GM23338 (cell line): Measurements from ENCODE around the gene H19. TPM values are rescaled to one million over a fixed set of nuclear protein-coding genes. Genes with fewer than 3 reads are reported as not detected.

Experiments
- ATAC-seq: fragments of 200-7000 bp; cut with Tn5 transposase; 3 replicates; pipeline ENCODE4 v1.9.1; 2020
- DNase-seq: peaks from one replicate; pipeline ENCODE4 v3.0.0-alpha.2; 2015; ENCODE audit warnings: low spot score
- H2AFZ ChIP-seq: fragments of 200-600 bp; sonication (generic); 2 replicates; pipeline ENCODE4 v1.8.0; 2016; ENCODE audit warnings: antibody characterized with exemption, mild to moderate bottlenecking, moderate library complexity
- H3F3A ChIP-seq: fragments of 200-600 bp; sonication (generic); replicated peaks from 2 replicates; pipeline ENCODE4 v1.8.0; 2017; ENCODE audit warnings: antibody characterized with exemption, mixed run types, low read depth
- H3K27ac ChIP-seq: fragments of 200-600 bp; sonication (generic); 2 replicates; pipeline ENCODE4 v1.6.1; 2016; ENCODE audit warnings: low read depth
- H3K27me3 ChIP-seq: fragments of 200-600 bp; sonication (generic); 2 replicates; pipeline ENCODE4 v1.8.0; 2016; ENCODE audit warnings: mild to moderate bottlenecking, mixed run types, moderate library complexity; ENCODE audit not compliant: insufficient read depth
- H3K36me3 ChIP-seq: fragments of 200-600 bp; sonication (generic); 2 replicates; pipeline ENCODE4 v1.8.0; 2016; ENCODE audit warnings: mild to moderate bottlenecking; ENCODE audit not compliant: insufficient read depth
- H3K4me1 ChIP-seq: fragments of 200-600 bp; sonication (generic); 2 replicates; pipeline ENCODE4 v1.8.0; 2016; ENCODE audit warnings: mild to moderate bottlenecking, moderate library complexity; ENCODE audit not compliant: insufficient read depth
- H3K4me2 ChIP-seq: fragments of 200-600 bp; sonication (generic); 2 replicates; pipeline ENCODE4 v1.7.1; 2017; ENCODE audit warnings: mixed run types
- H3K4me3 ChIP-seq: fragments of 200-600 bp; sonication (generic); 2 replicates; pipeline ENCODE4 v1.6.1; 2016; ENCODE audit warnings: mixed run types
- H3K79me2 ChIP-seq: fragments of 200-600 bp; sonication (generic); replicated peaks from 2 replicates; pipeline ENCODE4 v1.8.0; 2017; ENCODE audit warnings: mild to moderate bottlenecking; ENCODE audit not compliant: insufficient read depth
- H3K9me2 ChIP-seq: fragments of 200-600 bp; sonication (generic); 2 replicates; pipeline ENCODE4 v1.8.0; 2017; ENCODE audit not compliant: insufficient read depth
- H4K20me1 ChIP-seq: fragments of 200-600 bp; sonication (generic); replicated peaks from 2 replicates; pipeline ENCODE4 v1.8.0; 2017; ENCODE audit warnings: mild to moderate bottlenecking; ENCODE audit not compliant: insufficient read depth
- H3K27ac Mint-ChIP-seq: 2 replicates; pipeline ENCODE4 v1.8.0; 2020; ENCODE audit warnings: inconsistent platforms, mild to moderate bottlenecking, moderate library complexity, mixed read lengths
- H3K27me3 Mint-ChIP-seq: 3 replicates; pipeline ENCODE4 v1.8.0; 2022; ENCODE audit warnings: low read depth, mild to moderate bottlenecking, moderate library complexity, mixed read lengths, inconsistent platforms; ENCODE audit not compliant: insufficient read depth, poor library complexity
- H3K36me3 Mint-ChIP-seq: 3 replicates; pipeline ENCODE4 v1.8.0; 2021; ENCODE audit warnings: low read depth, mild to moderate bottlenecking, inconsistent platforms, moderate library complexity, mixed read lengths
- H3K4me1 Mint-ChIP-seq: 3 replicates; pipeline ENCODE4 v1.8.0; 2020; ENCODE audit warnings: mild to moderate bottlenecking, inconsistent platforms, mixed read lengths
- H3K4me3 Mint-ChIP-seq: 3 replicates; pipeline ENCODE4 v1.8.0; 2021; ENCODE audit warnings: moderate library complexity, mild to moderate bottlenecking, inconsistent platforms, mixed read lengths
- H3K9me3 Mint-ChIP-seq: 3 replicates; pipeline ENCODE4 v1.8.0; 2020; ENCODE audit warnings: moderate library complexity, mild to moderate bottlenecking, inconsistent platforms, mixed read lengths
- CREB1 ChIP-seq: fragments of 250-450 bp; sonication (Bioruptor Pico); IDR thresholded peaks from 2 replicates; pipeline ENCODE4 v1.5.0; 2020; ENCODE audit warnings: low read depth, mild to moderate bottlenecking, moderate library complexity
- CTCF ChIP-seq, 2 experiments: fragments of 200-600 bp in 1 of 2; sonication (generic) in 1 of 2; conservative IDR thresholded peaks; 2 replicates each; pipeline versions ENCODE4 v1.5.1 to v1.6.1; 2016 to 2017; ENCODE audit warnings: antibody characterized with exemption in 2 of 2, low read depth in 2 of 2, mild to moderate bottlenecking in 2 of 2, moderate library complexity in 1 of 2
- ETS1 ChIP-seq: IDR thresholded peaks from 2 replicates; pipeline ENCODE4 v1.6.1; 2016; ENCODE audit warnings: antibody characterized with exemption
- EZH2 ChIP-seq: fragments of 200-600 bp; sonication (generic); IDR thresholded peaks from one replicate; pipeline ENCODE4 v1.8.0; 2017; ENCODE audit warnings: antibody characterized with exemption, mild to moderate bottlenecking, low read depth; ENCODE audit not compliant: unreplicated experiment
- EZH2phosphoT487 ChIP-seq: fragments of 200-600 bp; sonication (generic); IDR thresholded peaks from one replicate; pipeline ENCODE4 v1.8.1; 2018; ENCODE audit warnings: antibody characterized with exemption; ENCODE audit not compliant: unreplicated experiment
- NANOG ChIP-seq: IDR thresholded peaks from 2 replicates; pipeline ENCODE4 v1.6.1; 2016; ENCODE audit warnings: antibody characterized with exemption, borderline replicate concordance
- POLR2AphosphoS5 ChIP-seq: IDR thresholded peaks from 2 replicates; pipeline ENCODE4 v1.6.1; 2016; ENCODE audit warnings: antibody characterized with exemption, low read depth
- STAT1 ChIP-seq: IDR thresholded peaks from one replicate; pipeline ENCODE4 v1.6.1; 2016; ENCODE audit warnings: antibody characterized with exemption; ENCODE audit not compliant: unreplicated experiment
- ZNF114 ChIP-seq: fragments of 250-450 bp; sonication (Bioruptor Pico); IDR thresholded peaks from 2 replicates; pipeline ENCODE4 v1.5.0; 2020; ENCODE audit warnings: mild to moderate bottlenecking, moderate library complexity
- ZNF331 ChIP-seq: fragments of 250-450 bp; sonication (Bioruptor Pico); IDR thresholded peaks from 2 replicates; pipeline ENCODE4 v1.5.0; 2020; ENCODE audit warnings: low read depth, mild to moderate bottlenecking, moderate library complexity
- ZNF462 ChIP-seq: fragments of 250-450 bp; sonication (Bioruptor Pico); IDR thresholded peaks from 2 replicates; pipeline ENCODE4 v1.5.0; 2020; ENCODE audit warnings: mild to moderate bottlenecking, moderate library complexity
- polyA plus RNA-seq: library from polyadenylated mRNA; unstranded; fragments of >200 nt; fragmentation: Nextera tagmentation; extraction: Ambion mirVana; gene quantifications from 2 replicates; pipeline ENCODE4 v1.2.1, GENCODE V29; 2016
- total RNA-seq: library from RNA; depleted of rRNA; stranded (reverse); fragments of >200 nt; shearing (Covaris generic); gene quantifications from 2 replicates; pipeline ENCODE4 v1.2.3, GENCODE V29; 2014

Gene H19
- total and polyA plus RNA-seq, 2 experiments from 2014 or later: 0.76 to 0.86 TPM

- ATAC-seq: no peak
- H3K4me3 Mint-ChIP-seq: no peak overlapping the region
Measured at GRCh38 chr11:1998861-1999260, 1.2 kb upstream of the H19 start.

More at GRCh38 chr11:1998861-1999260, 1.2 kb upstream of the H19 start:
- Mint-ChIP-seq H3K27ac (no peak overlapping the region), H3K36me3 (no peaks in the 10 kb centered on the region), H3K4me1 (no peaks in the 10 kb centered on the region), H3K27me3 (no peaks in the 10 kb centered on the region), H3K9me3 (no peaks in the 10 kb centered on the region)
- TF ChIP-seq STAT1 (no peak), NANOG (no peak), ZNF114 (CRISPR knock-in tag) (no peak), ETS1 (no peak), ZNF462 (CRISPR knock-in tag) (no peak), CTCF (conservative IDR thresholded peaks at IDR 0.05; ENCODE audit: low read depth in 2 of 2) (no peak), ZNF331 (CRISPR knock-in tag) (no peak), CREB1 (CRISPR knock-in tag) (no peak), EZH2phosphoT487 (no peak), POLR2AphosphoS5 (no peak), EZH2 (no peak)
- Histone ChIP-seq H3K4me2 (no peak overlapping the region), H4K20me1 (no peaks in the 10 kb centered on the region), H3K27me3 (no peaks in the 10 kb centered on the region), H3K27ac (no peak overlapping the region), H3K9me2 (no peaks in the 10 kb centered on the region), H2AFZ (no peak overlapping the region), H3K36me3 (no peaks in the 10 kb centered on the region), H3K4me3 (no peak overlapping the region), H3K4me1 (no peaks in the 10 kb centered on the region), H3K79me2 (no peaks in the 10 kb centered on the region), H3F3A (no peaks in the 10 kb centered on the region)
- DNase-seq: no peak
